ENCODE measurements around the gene ARID3A. TPM values are rescaled to one million over a fixed set of nuclear protein-coding genes. Genes with fewer than 3 reads are reported as not detected.
A peak's percentile ranks its signal among the peaks of the same experiment; 100 is the strongest.

Gene ARID3A
- total and polyA plus RNA-seq, 2 of the 4 experiments (the other 2 are of a cell fraction), result 16.0 to 23.1 TPM

DNA sequence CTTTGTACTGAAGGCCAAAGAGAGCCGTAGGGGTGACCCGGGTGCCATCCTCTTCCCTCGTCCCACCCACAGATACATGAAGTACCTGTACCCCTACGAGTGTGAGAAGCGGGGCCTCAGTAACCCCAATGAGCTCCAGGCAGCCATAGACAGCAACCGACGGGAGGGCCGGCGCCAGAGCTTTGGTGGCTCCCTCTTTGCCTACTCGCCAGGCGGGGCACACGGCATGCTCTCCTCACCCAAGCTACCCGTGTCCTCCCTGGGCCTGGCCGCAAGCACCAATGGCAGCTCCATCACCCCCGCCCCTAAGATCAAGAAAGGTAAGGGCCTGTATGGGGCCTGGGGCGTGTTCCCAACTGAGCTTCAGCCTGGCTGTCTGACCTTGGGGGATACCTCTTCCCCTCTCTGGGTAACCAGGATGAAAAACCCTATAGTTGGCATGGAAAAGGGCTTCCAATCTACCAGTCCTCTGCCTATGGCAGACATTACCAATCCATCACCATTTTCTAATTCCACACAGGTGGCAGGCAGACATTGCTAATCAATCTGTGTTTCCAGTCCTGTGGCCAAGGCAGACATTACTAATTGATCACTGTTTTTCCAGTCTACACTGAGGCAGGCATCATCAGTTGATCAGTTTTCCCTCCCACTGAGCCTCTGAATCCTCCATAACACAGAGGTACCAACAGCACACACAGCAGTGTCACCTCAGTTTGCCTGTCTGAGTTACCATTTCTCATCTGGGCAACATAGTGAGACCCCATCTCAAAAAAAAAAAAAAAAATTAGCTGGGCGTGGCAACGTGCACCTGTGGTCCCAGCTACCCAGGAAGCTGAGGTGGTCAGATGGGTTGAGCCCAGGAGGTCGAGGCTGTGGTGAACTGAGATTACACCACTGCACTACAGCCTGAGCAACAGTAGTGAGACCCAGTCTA lies 39.2 kb downstream of the ARID3A start:
- Histone ChIP-seq H3K18ac (ENCODE audit: low read depth, low read length) (no peak overlapping the region), H3K56ac (ENCODE audit: extremely low read depth, insufficient read depth, low read length) (no peak overlapping the region), H2AK5ac (ENCODE audit: low read depth, low read length) (no peak overlapping the region), H3K27me3 (ENCODE audit: control insufficient read depth, insufficient read depth, low read length) (no peaks in the 10 kb centered on the region), H2BK20ac (ENCODE audit: low read depth, low read length) (no peak overlapping the region), H3K23ac (ENCODE audit: low read depth, low read length) (no peak overlapping the region), H3K14ac (replicated peaks; ENCODE audit: low read depth, low read length) (no peak overlapping the region), H3K9me1 (ENCODE audit: insufficient read depth, low read length) (peaks cover 6% of the 10 kb centered on the region; the same call in 1 of the 2 replicates), H2BK120ac (ENCODE audit: low read depth, low read length) (no peak overlapping the region), H4K5ac (ENCODE audit: low read depth, low read length) (no peak overlapping the region), H3K27ac (ENCODE audit: insufficient read depth, low read length) (no peak overlapping the region), H4K20me1 (ENCODE audit: insufficient read depth, low read length) (peaks cover 15% of the 10 kb centered on the region; the same call in 1 of the 2 replicates), H4K91ac (ENCODE audit: insufficient read depth, low read depth, low read length) (no peak overlapping the region), H3K4ac (ENCODE audit: low read depth, low read length) (no peak overlapping the region), H3K36me3 (ENCODE audit: control insufficient read depth, insufficient read depth, low read length) (peaks cover 68% of the 10 kb centered on the region), H2BK15ac (ENCODE audit: low read depth, low read length) (no peak overlapping the region), H3K4me2 (ENCODE audit: low read depth, low read length) (no peak overlapping the region), H3K9ac (ENCODE audit: low read depth, low read length) (no peak overlapping the region), H4K8ac (ENCODE audit: low read depth in 2 of 2, low read length in 2 of 2) (no peak overlapping the region), H2BK5ac (ENCODE audit: low read depth, low read length, poor library complexity, severe bottlenecking) (no peak overlapping the region), H3K79me1 (ENCODE audit: low read depth in 1 of 2, low read length in 2 of 2) (peaks cover 44 to 70% of the 10 kb centered on the region in 2 experiments), H3K9me3 (ENCODE audit: control insufficient read depth, insufficient read depth, low read length) (no peaks in the 10 kb centered on the region), H3K4me3 (ENCODE audit: insufficient read depth, low read depth, low read length) (no peak overlapping the region), H3K4me1 (ENCODE audit: control insufficient read depth, insufficient read depth, low read length) (peaks cover 5% of the 10 kb centered on the region), H2AK9ac (replicated peaks; ENCODE audit: low read depth, low read length, poor library complexity) (peak overlapping the region; percentile 60), H2AFZ (replicated peaks; ENCODE audit: low read length, poor library complexity) (peak overlapping the region; percentile 43)
- BruUV-seq (replicated peaks), result no TSS peak
- CTCF ChIA-PET, result no interaction called here
- DNase-seq (peak; percentile 31), ATAC-seq (ENCODE audit: low read depth) (no peak)
- dilution Hi-C loops (cut with HindIII; ENCODE audit: low sequenced_read_pairs, unreplicated experiment) (no loop called here), in situ Hi-C loops (cut with MboI; ENCODE audit: low sequenced_read_pairs) (no loop called here), intact Hi-C loops (cut with micrococcal nuclease) (no loop called here)
- POLR2A ChIA-PET (ENCODE audit: unreplicated experiment), result no interaction called here
- WGBS, 2 experiments (ENCODE audit: extremely low coverage in 2 of 2, insufficient read length in 1 of 2), result 94% methylated on average over 7 of the region's 19 CpGs; no CpG with 5 or more reads in 1 of the 2 experiments
- TF ChIP-seq RCOR1 (IDR thresholded peaks at IDR 0.05; ENCODE audit: insufficient replicate concordance, low read length) (no peak), CEBPB (IDR thresholded peaks at IDR 0.05; ENCODE audit: low read depth, low read length) (no peak), MAZ (IDR thresholded peaks at IDR 0.05; ENCODE audit: borderline replicate concordance, low read depth, low read length) (no peak), SMC3 (IDR thresholded peaks at IDR 0.05; ENCODE audit: low read depth, low read length) (no peak), MAFK (IDR thresholded peaks at IDR 0.05; ENCODE audit: low read depth, low read length) (no peak), POLR2A (IDR thresholded peaks at IDR 0.05; ENCODE audit: low read depth, low read length) (no peak), BHLHE40 (IDR thresholded peaks at IDR 0.05; ENCODE audit: low read depth, low read length) (no peak), NFE2L2 (IDR thresholded peaks at IDR 0.05; ENCODE audit: low read depth, low read length) (no peak), RAD21 (IDR thresholded peaks at IDR 0.05; ENCODE audit: low read length) (no peak), CHD1 (IDR thresholded peaks at IDR 0.05; ENCODE audit: low read depth, low read length) (no peak), MXI1 (IDR thresholded peaks at IDR 0.05; ENCODE audit: borderline replicate concordance, low read depth, low read length) (no peak)
- TF ChIP-seq, protein P1, sequence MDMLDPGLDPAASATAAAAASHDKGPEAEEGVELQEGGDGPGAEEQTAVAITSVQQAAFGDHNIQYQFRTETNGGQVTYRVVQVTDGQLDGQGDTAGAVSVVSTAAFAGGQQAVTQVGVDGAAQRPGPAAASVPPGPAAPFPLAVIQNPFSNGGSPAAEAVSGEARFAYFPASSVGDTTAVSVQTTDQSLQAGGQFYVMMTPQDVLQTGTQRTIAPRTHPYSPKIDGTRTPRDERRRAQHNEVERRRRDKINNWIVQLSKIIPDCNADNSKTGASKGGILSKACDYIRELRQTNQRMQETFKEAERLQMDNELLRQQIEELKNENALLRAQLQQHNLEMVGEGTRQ (IDR thresholded peaks at IDR 0.05; ENCODE audit: low read depth, low read length), result no peak
- TF ChIP-seq, protein P2, sequence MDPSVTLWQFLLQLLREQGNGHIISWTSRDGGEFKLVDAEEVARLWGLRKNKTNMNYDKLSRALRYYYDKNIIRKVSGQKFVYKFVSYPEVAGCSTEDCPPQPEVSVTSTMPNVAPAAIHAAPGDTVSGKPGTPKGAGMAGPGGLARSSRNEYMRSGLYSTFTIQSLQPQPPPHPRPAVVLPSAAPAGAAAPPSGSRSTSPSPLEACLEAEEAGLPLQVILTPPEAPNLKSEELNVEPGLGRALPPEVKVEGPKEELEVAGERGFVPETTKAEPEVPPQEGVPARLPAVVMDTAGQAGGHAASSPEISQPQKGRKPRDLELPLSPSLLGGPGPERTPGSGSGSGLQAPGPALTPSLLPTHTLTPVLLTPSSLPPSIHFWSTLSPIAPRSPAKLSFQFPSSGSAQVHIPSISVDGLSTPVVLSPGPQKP (IDR thresholded peaks at IDR 0.05; ENCODE audit: borderline replicate concordance, low read depth, low read length), result no peak
- TF ChIP-seq, protein P3, sequence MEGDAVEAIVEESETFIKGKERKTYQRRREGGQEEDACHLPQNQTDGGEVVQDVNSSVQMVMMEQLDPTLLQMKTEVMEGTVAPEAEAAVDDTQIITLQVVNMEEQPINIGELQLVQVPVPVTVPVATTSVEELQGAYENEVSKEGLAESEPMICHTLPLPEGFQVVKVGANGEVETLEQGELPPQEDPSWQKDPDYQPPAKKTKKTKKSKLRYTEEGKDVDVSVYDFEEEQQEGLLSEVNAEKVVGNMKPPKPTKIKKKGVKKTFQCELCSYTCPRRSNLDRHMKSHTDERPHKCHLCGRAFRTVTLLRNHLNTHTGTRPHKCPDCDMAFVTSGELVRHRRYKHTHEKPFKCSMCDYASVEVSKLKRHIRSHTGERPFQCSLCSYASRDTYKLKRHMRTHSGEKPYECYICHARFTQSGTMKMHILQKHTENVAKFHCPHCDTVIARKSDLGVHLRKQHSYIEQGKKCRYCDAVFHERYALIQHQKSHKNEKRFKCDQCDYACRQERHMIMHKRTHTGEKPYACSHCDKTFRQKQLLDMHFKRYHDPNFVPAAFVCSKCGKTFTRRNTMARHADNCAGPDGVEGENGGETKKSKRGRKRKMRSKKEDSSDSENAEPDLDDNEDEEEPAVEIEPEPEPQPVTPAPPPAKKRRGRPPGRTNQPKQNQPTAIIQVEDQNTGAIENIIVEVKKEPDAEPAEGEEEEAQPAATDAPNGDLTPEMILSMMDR (conservative IDR thresholded peaks at IDR 0.05; ENCODE audit: low read depth, low read length), result no peak

All from IMR-90 (cell line).